ENCODE measurements around the gene CLASP1.
"Not testable (repeated sequence)": the region's sequence is repeated elsewhere in the genome, so short reads cannot be mapped to it uniquely, and the experiment has no call there.

CLASP1 gene

GRCh38 chr2:121690095-121690494, 40.8 kb upstream of the CLASP1 start:
- H3K4me3 ChIP-seq (ENCODE audit: low read depth, low read length): no peak overlapping the region
- no peak for TF ChIP-seq CTCF (IDR thresholded peaks at IDR 0.05; ENCODE audit: borderline replicate concordance, insufficient read depth, low read depth, low read length)

- H3K4me3 ChIP-seq (ENCODE audit: low read depth, low read length): no peak overlapping the region
- no peak for TF ChIP-seq CTCF (IDR thresholded peaks at IDR 0.05; ENCODE audit: borderline replicate concordance, insufficient read depth, low read depth, low read length)
Measured at GRCh38 chr2:121689356-121689755, 40.1 kb upstream of the CLASP1 start.

GRCh38 chr2:121688820-121689219, 39.6 kb upstream of the CLASP1 start:
- no peak for TF ChIP-seq CTCF (IDR thresholded peaks at IDR 0.05; ENCODE audit: borderline replicate concordance, insufficient read depth, low read depth, low read length)
- no peak overlapping the region for H3K4me3 ChIP-seq (ENCODE audit: low read depth, low read length)

- no peak for TF ChIP-seq CTCF (IDR thresholded peaks at IDR 0.05; ENCODE audit: borderline replicate concordance, insufficient read depth, low read depth, low read length)
- H3K4me3 ChIP-seq (ENCODE audit: low read depth, low read length): no peak overlapping the region
Measured at GRCh38 chr2:121686902-121687301, 37.6 kb upstream of the CLASP1 start.

- no peak for TF ChIP-seq CTCF (IDR thresholded peaks at IDR 0.05; ENCODE audit: borderline replicate concordance, insufficient read depth, low read depth, low read length)
- no peak overlapping the region for H3K4me3 ChIP-seq (ENCODE audit: low read depth, low read length)
Measured at GRCh38 chr2:121686218-121686617, 37.0 kb upstream of the CLASP1 start.

GRCh38 chr2:121682396-121683298, 33.4 kb upstream of the CLASP1 start:
- TF ChIP-seq CTCF (IDR thresholded peaks at IDR 0.05; ENCODE audit: borderline replicate concordance, insufficient read depth, low read depth, low read length): no peak
- no peak overlapping the region for H3K4me3 ChIP-seq (ENCODE audit: low read depth, low read length)

GRCh38 chr2:121677855-121678254, 28.6 kb upstream of the CLASP1 start:
- no peak for TF ChIP-seq CTCF (IDR thresholded peaks at IDR 0.05; ENCODE audit: borderline replicate concordance, insufficient read depth, low read depth, low read length)
- no peak overlapping the region for H3K4me3 ChIP-seq (ENCODE audit: low read depth, low read length)

- H3K4me3 ChIP-seq (ENCODE audit: low read depth, low read length): not testable (repeated sequence)
Measured at GRCh38 chr2:121671621-121672020, 22.4 kb upstream of the CLASP1 start.
